GM21447 (cell line): Measurements from ENCODE around the gene CEP41.

Experiments
- ATAC-seq: cut with Tn5 transposase; IDR thresholded peaks from one replicate; pipeline ENCODE4 v1.9.1; 2021; ENCODE audit not compliant: unreplicated experiment

The CEP41 gene

DNA sequence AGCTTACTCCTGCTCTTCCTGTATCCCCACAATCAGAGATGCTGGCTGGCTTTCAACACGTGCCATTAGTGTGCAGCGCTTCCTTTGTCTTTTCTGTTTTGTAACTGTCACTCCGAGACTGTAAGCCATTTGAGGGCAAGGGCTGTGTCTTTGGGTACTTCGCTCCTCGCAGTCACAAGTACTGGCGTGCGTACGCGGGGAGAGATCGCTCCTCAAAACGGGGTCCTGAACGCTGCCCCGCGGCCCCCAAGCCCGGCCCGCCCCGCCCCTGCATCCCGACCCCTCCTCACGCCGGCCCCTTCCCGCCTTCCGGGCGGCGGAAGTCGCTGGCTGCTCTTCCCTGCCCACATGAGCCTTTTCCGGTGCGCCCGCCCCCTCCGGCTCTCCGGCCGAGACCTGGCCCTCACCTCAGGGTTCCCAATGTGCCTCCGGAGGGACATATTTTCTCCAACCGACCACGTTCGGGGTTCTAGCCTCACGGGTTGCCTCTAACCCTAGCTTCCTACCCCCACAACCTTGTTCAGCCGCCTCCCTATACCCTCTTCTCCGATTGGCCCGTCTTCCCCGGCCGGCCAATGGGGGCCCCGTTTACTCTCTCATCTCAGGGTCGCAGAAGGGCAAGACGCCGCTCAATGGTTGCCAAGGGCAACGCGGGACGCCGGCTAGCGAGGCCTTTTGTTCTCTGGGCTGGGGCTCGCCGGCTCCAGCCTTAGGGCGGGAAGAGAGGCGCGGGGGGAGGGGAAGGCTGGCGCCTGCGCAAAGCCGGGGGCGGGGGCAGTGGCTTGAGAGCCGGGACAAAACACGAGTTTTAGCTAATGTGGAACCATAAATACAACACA, at the start of gene CEP41:
Gene CEP41, minus strand, starts transcription at position 490 of the 839 bp plus-strand sequence. Its CDS starts 50 bp downstream, at position 440.
- peak; percentile 97 for ATAC-seq

DNA sequence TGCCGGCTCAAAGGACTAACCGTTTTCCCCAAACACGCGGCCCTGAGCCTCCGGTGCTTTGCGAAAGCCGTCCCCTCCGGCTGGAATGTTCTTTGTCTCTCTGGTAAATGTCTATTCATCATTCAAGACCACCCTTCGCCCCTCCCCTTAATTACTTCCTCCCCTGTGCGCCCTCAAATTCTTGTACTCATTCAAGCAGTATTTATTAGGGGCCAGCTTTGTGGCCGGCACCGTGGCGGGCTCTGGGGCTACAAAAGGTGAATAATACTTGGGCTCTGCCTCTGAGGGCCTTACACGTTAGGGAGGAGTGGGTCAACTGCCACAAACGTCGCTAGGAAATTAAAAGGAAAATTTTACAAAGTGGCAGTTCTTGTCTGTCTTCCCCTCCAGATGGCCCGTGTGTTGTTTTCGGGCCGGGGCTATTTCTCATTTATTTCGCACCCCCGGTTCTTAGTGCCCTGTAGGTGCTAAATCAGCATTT, 49.5 kb upstream of the CEP41 start:
- no peak for ATAC-seq

GRCh38 chr7:130489140-130489983, 48.5 kb upstream of the CEP41 start:
- no peak for ATAC-seq

- ATAC-seq, result no peak
Observed at GRCh38 chr7:130488392-130489139, 47.8 kb upstream of the CEP41 start.

DNA sequence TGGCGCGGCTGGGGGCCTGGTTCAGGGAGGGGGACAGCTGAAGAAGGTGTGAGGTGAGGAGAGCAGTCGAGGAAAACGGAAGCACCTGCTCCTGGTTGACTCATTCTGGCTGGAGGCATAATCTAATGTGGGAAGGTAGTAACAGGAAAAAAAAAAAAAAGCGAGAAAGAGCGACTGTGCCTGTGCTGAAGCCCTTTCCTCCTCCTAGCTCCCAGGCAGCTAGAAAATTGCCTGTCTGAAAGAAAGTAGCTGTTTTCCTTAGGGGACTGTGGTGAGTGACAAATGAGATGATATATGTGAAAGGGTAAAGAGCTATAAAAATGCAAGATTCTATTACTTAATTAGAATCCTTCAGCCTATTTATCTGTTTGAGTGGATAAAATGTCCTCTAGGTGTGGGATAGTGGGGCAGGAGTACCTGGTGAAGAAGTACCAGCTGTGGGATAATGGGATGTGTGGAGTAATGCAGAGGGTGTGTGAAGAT, 46.2 kb upstream of the CEP41 start:
- no peak for ATAC-seq

DNA sequence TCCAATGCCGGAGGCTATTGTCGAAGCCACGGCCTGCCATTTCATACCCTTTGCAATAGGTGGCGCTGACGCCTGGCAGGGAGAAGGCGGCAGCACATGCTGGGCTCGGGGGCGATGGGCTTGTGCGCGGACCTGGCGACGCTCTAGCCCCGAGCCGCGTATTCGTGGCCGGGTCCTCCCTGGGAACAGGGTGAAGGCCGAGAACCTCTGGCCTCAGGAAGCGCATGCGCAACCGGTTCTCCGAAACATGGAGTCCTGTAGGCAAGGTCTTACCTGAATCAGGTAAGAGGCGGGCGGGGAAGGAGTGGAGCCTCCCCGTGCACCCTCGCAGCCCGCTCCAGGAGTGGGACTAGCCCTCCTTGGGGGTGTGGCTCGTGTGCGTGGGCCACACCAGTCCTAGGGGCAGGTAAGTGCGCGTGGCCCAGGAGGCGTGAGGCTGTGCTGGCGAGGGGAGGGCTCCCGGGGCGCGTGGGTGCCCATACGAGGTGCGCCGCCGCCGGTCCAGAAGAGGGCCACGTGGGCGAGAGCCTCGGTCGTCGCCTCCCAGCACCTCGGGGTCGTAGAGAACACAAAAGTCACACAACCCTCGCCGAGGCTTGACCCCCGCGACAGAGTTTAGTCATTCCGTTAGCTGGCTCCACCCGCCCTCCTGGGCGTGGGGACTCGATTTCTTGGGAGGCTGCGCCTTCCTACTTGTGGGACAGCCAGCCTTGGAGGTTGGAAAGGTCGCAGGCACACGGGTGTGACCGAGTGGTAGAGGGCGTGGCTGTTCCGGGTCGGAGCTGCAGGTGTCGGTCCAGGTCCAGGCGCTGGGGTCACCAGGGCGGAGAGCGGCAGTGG, 45.5 kb upstream of the CEP41 start:
- ATAC-seq, result peak; percentile 47

DNA sequence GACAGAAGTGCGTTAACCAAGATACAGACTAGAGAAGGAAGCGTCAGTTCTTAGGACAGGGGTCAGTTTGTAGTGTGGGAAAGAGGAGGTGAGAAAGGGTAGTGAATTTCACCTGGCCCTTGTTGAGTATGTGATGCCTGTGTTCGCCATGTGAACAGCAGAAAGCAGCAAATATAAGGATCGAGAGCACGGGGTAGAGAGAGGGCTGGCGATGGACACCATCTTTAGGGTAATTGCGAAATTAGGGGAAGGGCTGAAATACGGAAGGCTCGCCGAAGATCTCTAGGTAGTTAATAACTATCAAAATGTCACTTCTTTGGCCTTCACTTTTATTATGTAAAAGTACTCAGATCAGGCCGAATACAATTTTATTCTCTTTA, 44.9 kb upstream of the CEP41 start:
- no peak for ATAC-seq

DNA sequence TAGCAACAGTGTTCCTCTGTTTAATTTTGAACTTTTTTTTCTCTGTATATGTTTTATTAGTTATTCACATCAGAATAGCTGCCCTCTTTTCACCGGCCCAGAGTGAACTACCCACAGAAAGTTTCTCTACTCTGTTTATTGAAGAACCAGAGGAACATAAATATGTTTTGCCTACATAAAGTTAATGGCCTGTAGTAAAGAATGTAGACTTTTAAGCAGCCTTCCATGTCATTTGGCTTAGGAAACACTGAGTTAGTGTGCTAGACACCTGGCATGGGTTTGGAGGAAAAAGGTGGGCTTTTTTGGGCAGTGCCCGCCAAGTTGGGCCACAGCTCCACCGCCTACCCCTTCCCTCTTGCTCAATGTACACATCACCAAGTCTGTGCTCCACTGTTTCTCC, 42.2 kb upstream of the CEP41 start:
- ATAC-seq, result no peak

DNA sequence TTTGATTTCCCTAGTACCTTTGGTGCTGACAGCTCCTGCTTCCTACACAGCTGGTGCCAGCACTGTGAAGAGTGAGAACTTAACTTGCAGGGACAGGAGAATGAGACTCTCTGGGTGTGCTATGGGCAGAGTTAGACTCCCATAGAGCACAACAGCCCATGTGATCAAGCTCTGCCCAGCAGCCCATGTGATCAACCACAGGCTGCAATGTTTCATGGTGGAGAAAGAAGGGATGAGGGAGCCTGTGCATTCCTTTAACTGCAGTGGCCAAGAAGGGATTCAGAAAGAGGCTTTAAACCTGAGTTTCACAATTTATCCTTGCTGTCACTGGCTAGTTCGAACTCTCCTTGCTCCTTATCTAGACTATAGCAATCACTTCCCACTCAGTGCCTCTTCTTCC, 41.1 kb upstream of the CEP41 start:
- ATAC-seq, result no peak

GRCh38 chr7:130479716-130480400, 39.0 kb upstream of the CEP41 start:
- no peak for ATAC-seq

GRCh38 chr7:130478991-130479390, 38.2 kb upstream of the CEP41 start:
- no peak for ATAC-seq

DNA sequence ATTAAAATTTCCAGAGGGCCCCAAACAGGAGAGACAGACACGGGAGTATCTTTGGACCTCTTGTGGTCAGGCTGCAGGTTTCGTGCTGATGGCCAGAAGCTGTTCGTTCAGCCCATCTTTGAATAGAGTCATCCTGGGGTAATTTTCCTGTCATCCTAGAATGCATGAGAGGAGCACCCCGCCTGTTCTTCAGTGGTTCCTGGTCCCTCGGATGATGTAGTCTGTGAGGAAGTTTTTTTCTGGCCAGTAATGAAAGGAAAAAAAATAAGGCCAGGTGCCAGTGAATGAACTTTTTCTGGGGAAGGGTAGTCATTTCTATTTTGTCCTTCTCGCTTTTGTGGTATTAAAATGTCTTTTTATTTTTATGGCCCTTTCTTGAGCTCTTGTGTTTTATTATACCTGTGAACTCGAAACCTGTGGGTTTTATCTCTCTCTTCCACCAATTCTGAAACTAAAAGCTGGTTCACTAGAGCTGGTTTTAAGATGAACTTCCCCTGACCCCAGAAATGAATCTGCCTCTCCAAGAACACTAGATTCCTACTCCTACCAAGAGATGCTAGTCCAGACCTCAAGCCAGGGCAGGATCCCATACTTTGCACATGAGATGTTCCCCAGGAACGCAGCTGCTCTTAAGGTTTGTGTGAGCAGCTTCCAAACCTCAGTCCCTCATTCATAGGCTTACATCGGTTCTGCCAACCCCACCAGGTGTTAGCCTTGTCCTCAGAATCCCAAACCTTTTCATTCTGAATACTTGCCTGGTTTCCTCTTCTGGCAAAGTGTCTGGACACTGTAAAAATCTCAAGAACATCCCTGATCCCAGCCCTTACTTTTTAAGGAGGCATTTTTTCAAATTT, 35.7 kb upstream of the CEP41 start:
- ATAC-seq, result peak; percentile 99

- ATAC-seq, result no peak
Observed at GRCh38 chr7:130475776-130476175, 35.0 kb upstream of the CEP41 start.

DNA sequence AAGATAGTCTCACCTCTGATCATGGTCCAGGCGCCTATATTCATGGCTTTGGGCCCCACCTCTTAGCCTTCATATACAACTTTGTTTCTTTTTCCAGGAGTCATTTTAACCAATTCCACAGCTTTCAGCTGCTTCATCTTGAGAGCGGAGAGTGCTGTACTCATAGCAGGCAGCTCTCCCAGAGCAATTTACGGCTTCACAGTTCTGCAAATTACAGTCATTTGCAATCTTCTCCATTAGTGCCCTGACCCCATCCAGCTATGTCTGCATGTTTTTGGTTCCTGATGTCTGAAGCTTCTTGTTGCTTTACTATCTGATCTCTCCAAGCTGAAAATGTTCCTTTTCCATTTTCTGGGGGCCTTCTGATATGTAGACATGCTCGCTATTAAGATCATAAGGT, 33.1 kb upstream of the CEP41 start:
- ATAC-seq, result no peak

GRCh38 chr7:130473289-130473688, 32.5 kb upstream of the CEP41 start:
- no peak for ATAC-seq

DNA sequence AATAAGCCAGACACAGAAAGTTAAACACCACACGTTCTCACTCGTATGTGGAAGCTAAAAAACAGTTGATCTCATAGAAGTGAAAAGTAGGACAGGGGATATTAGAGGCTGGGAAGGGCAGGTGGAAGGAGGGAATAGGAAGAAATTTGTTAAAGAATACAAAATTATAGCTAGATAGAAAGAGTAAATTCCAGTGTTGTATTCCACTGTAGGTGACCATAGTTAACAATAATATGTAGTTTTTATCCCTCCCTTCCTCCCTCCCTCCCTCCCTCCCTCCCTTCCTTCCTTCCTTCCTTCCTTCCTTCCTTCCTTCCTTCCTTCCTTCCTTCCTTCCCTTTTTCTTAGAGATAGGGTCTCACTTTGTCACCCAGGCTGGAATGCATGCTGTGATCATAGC, 31.2 kb upstream of the CEP41 start:
- no peak for ATAC-seq

- no peak for ATAC-seq
Observed at GRCh38 chr7:130468612-130469011, 27.8 kb upstream of the CEP41 start.

DNA sequence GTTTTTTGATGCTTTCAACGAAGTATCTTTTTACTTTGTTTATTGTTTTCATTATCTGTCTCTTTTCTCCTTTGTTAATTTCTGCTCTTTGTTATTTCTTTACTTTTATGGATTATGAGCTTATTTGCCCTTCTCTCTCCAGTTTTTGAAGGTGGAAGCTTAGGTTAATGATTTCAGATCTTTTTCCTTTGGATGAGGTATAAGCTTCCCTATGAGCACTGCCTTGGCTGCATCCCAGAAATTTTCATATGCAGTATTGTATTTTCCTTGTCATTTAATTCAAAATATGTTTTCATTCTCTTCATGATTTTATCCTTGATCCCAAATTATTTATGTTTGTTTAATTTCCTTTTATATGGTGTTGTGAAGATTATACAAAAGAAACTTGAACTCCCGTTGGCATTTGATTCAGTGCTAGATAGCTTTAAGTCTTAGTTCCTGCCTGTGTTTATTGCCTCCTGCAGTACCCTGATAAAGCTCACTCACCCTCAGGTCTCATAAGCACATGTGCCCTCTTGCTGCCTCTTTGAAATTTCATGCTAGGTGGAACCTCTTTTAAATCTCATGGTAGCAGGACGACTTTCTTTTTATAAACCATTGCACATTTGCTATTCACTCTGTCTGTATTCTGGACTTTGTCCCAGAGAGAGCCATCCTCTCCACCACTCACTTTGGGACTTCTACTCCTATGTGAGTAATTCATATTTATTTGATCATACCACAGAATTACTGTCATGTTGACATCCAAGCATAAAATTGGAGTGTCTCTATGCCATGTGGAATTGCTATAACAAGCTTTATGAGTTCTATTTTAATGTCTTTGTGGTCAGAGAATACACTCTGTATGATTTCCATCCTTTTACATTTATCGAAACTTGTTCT, 23.0 kb upstream of the CEP41 start:
- no peak for ATAC-seq
